Panc1 (cell line): ENCODE data around the gene RIMBP2.

Source experiments
- CTCF ChIP-seq: fragments of 450-650 bp; IDR thresholded peaks from 2 replicates; pipeline ENCODE4 v1.5.1; 2017; ENCODE audit warnings: mild to moderate bottlenecking
- POLR2AphosphoS5 ChIP-seq: IDR thresholded peaks from 2 replicates; pipeline ENCODE4 v1.6.1; 2012; ENCODE audit warnings: mild to moderate bottlenecking, low read depth, low read length, moderate library complexity
- REST ChIP-seq, 2 experiments: IDR thresholded peaks; 2 replicates each; pipeline ENCODE4 v1.6.1; 2011 to 2012; ENCODE audit warnings: low read depth in 2 of 2, control low read depth in 1 of 2, low read length in 1 of 2, mild to moderate bottlenecking in 1 of 2, moderate library complexity in 1 of 2; ENCODE audit not compliant: insufficient read depth in 1 of 2
- SIN3A ChIP-seq: IDR thresholded peaks from 2 replicates; pipeline ENCODE4 v1.6.1; 2012; ENCODE audit warnings: low read depth, mild to moderate bottlenecking, low read length, moderate library complexity, borderline replicate concordance; ENCODE audit not compliant: insufficient read depth

- TF ChIP-seq POLR2AphosphoS5: no peak
- peak; percentile 94 for TF ChIP-seq CTCF
- peak in 1 of 2 experiments; percentile 60; a peak in 1 of 4 replicates for TF ChIP-seq REST (IDR thresholded peaks at IDR 0.05; ENCODE audit: insufficient read depth in 1 of 2, low read depth in 2 of 2, low read length in 1 of 2)
- no peak for TF ChIP-seq SIN3A
Measured at GRCh38 chr12:130747867-130748740, 32.0 kb upstream of the RIMBP2 start.
